NCI-H1436 (cell line): ENCODE data around the gene JCAD.
"Not testable (repeated sequence)": the region's sequence is repeated elsewhere in the genome, so short reads cannot be mapped to it uniquely, and the experiment has no call there.

Experiments used
- DNase-seq: peaks from one replicate; lab custom pipeline; 2025; lab: John Stamatoyannopoulos, UW

The JCAD gene

DNA sequence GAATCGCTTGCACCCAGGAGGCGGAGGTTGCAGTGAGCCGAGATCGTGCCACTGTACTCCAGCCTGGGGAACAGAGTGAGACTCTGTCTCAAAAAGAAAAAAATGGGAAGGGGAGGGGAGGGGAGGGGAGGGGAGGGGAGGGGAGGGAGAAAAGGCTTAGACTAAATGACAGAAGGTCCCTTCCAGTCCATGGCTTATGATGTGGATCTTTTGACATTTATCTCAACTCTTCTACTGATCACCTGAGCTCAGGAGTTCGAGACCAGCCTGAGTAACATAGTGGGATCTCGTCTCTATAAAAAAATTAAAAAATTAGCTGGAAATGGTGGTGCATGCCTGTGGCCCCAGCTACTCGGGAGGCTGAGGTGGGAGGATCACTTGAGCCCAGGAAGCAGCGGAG, 34.0 kb downstream of the JCAD start:
- not testable (repeated sequence) for DNase-seq

DNA sequence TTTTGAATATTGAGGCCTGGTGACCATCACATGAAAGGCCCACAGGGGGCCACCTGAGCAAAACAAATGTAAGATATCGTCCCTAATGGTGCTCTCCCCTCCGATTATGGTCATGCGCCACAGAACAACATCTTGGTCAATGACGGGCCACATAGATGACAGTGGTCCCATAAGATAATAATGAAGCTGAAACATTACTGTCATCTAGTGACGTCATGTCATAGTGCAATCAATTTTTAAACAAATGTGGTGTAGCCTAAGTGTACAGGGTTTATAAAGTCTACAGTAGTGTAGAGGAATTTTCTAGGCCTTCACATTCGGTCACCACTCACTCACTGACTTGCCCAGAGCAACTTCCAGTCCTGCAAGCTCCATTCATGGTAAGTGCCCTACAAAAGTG, 36.8 kb downstream of the JCAD start:
- no peak for DNase-seq

DNA sequence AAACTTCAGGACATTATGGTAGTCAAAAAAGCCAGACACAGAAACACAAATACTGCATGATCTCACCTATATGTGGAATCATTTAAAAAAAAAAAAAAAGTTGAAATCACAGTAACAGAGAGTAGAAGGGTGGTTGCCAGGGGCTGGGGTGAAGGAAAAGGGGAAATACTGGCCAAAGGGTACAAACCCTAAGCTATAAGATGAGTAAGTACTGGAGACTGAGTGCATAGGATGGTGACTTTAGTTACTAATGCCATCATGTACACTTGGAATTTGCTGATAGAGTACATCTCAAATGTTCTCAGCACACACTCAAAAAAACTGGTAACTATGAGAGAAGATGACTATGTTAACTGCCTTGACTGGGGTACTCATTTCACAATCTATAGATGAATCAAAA, 39.9 kb downstream of the JCAD start:
- DNase-seq: no peak

DNA sequence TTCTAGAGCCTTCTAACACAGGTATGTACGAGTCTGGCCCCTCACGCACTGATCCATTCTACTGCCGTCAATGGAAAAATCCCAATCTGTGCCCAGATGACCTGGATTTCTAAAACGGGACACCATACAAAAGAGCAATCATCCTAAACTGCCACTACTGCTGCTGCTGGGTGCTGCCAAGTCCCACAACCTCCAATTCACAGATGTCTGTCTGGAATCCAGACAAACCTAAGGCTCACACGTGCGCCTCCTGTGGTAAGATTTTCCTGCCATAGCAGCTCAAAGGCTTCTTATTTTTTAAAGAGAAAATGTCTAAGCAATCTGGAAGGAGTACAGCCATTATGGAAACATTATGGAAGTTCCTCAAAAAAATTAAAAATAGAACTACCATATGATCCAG, 40.9 kb downstream of the JCAD start:
- no peak for DNase-seq

DNA sequence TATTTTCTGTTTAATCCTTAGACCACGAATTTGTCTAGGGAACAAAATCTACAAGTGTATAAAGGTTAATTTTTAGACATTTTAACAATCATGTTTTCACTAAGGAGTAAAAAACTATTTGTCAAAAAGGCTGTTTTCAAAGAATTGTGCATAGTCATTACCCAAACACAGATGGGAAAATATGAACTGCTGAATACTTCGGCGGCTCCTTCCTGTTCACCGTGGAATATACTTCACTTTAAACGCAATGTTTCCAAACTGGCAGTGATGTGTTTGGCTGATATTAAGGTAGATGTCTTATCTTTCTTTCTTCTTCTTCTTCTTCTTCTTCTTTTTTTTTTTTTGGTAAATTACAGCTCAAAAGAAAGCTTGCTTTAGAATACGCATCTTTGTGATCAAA, 41.4 kb downstream of the JCAD start:
- no peak for DNase-seq

DNA sequence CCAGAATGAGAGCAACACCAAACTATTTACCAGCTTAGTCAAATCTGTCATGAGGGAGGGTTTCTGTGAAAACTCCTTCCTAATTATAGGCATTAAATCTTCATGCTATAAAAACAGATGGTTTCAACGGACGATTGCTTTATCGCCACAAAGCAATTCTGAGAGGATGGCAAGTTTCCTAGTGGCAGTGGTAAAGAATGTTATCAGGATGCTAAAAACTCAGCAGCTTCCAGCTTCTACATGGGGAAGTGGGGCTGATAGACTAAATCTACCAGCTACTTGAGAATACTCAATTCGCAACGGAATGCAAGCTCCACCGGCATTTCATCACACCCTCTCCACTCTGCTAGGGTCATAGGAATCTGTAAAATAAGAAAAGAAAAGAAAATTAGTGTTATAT, 41.8 kb downstream of the JCAD start:
- DNase-seq: no peak

DNA sequence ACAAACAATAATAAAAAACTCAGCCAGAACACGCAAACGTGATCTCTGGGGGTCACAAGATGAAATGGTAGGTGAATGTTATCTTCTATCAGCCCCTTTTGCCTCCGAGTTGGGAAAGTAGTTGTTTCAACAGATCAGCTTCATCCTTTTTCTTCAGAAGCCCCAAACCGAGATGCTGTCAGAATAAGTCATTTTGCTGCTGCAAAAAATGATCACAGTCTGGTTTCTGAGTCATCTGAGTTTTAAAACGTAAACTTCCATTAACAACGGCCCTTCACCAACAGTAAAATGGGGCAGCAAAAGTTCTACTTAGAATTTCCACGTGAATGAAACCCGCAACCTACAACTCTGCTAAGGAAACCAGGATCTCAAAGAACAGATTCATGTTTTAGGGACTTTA, 44.9 kb downstream of the JCAD start:
- no peak for DNase-seq

DNA sequence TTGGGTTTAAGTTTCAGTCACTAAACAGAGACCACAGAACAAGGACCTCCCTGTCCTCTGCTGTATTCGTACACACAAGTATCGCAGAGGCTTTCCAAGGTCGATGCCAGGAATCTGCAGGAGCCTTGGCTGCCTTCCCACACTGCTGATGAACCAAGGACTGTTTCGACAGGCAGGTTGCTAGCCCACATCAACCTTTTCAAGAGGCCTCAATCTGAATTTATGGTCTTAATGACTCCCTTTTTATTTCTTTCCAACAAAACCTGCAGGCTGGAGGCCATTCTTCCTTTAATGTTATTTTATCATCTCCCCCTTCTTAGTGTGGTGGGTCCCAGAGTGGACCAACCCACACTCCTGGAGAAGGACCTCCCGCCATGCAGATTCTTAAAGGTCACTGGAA, 45.6 kb downstream of the JCAD start:
- DNase-seq: no peak

DNA sequence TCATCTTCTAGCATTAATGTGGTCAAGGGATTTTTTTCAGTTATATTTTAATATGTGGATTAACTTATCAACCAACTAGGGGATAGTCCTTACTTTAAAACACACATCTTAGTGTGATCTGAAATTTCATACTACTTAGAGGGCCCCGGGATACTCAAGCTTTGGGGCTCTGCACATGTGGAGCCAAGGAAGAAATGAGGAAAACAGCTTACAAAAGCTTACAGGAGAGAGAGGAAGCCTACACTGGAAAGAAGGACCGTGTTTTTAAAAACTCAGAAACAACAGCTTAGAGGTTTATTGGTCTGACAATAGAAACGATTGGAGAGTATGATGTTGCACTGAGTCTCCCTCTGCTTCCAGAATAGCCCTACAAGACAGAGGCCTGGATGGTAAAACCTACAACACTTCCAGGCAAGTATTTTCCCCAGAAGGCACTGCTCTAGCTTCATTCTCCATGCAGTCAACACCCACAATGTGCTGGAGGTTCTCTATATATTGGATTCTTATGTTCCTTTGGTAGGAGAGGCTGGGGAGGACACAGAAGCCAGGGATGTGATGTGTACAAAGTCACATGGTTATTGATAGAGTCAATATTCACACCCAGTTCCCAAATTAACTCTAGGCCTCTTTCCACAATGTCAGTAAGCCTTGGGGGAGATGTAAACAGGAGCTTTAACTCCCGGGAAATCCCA, 47.3 kb downstream of the JCAD start:
- DNase-seq: no peak

DNA sequence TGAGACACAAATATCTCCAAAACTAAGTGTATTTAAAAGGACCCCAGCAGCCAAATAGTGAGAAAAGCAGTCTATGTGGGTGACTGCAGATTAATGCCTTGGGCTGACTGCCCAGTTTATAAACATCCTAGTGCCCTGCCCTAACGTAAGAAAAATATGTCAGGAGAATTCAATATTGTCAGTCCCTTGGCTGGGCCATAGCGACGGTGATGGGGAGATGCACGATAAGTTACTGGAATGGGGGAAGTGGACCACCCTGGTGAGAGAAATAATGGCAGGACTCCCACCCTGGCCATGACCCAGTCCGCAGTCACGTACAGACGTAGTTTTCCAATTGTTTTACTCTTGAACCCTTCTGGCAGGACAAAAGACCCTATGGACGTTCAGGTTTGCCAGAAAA, 48.0 kb downstream of the JCAD start:
- DNase-seq: no peak

DNA sequence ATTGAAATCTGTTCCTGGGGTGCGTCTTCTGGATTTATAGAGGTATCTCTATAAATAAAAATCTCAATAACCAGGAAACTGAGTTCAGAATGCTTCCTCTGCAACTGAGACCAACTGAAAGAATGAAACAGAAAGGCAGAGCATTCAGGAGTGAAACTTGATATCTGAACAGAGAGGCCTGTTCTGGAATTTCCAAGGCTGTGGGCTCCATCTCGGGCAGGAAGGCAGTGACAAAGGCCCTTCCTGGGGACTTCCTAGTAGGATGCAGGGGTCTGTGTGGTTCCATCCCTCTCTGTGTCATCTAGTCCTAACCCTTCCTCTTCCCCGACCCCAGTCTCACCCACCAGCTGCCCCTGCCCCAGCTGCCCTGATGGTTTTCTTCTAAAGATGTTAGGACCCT, 52.0 kb downstream of the JCAD start:
- no peak for DNase-seq

DNA sequence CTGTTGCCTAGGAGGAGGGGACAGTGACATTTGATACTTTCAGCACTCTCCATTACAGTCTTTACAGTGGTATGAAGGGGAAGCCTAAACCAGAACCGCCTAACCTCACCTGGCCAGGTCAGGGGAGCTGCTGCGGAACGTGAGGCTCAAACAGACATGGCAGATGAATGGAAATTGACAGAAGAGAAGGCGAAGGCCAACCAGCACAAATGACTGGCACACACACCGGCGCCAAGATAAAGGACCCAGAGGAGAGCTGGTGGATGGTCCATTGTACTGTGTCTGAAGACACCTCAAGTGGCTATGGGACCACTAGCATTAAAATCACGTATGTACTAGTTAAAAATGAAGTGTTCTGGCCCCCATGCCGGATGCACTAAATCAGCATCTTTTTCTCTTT, 53.0 kb downstream of the JCAD start:
- no peak for DNase-seq

DNA sequence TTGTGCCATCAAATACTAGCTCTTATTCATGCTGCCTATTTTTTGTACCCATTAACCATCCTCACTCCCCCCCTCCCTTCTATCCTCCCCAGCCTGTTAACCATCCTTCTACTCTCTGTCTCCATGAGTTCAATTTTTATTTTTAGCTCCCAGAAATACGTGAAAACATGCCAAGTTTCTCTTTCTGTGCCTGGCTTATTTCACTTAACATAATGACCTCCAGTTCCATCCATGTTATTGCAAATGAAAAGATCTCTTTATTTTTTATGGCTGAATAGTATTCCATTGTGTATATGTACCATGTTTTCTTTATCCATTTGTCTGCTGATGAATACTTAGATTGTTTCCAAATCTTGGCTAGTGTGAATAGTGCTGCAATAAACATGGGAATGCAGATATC, 54.3 kb downstream of the JCAD start:
- DNase-seq: not testable (repeated sequence)

DNA sequence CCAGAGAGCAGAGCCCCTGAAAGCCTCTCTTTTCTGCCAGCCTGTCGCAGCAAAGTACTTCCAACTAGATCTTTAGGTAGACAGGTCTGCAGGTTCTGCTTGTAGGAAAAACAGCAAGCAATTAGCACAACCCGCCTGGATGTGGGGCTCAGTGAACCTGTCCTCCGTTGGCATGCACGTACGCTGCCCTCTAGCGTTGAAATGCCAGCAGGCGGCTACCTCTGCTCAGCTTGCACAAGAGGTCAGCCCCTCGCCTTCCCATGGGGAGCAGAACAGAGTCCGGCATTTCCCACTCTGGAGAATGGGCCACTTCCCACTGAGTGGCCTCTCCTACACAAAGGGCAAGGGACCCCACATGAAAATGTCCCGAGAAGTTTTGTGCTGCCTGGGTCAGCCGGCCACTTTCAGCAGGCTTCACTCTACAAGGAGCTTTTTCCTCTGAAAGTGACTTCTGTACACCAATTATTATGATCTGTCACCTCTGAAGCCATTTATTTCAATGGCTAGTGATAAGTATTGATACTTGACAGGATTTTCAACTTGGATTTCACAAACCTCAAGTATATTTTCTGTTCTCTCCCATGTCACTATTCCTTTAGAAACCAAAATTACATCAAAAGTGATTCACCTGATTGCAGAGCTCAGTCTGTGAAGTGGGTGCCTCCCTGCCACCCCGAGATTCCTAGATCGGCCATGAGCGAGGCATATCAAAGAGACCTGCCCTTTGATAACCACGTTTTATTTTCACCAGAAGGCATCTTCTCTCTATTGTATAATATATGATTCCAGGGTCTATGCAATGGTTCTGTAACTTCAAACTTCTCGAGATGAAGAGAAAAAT, 56.7 kb downstream of the JCAD start:
- DNase-seq: peak; percentile 56

DNA sequence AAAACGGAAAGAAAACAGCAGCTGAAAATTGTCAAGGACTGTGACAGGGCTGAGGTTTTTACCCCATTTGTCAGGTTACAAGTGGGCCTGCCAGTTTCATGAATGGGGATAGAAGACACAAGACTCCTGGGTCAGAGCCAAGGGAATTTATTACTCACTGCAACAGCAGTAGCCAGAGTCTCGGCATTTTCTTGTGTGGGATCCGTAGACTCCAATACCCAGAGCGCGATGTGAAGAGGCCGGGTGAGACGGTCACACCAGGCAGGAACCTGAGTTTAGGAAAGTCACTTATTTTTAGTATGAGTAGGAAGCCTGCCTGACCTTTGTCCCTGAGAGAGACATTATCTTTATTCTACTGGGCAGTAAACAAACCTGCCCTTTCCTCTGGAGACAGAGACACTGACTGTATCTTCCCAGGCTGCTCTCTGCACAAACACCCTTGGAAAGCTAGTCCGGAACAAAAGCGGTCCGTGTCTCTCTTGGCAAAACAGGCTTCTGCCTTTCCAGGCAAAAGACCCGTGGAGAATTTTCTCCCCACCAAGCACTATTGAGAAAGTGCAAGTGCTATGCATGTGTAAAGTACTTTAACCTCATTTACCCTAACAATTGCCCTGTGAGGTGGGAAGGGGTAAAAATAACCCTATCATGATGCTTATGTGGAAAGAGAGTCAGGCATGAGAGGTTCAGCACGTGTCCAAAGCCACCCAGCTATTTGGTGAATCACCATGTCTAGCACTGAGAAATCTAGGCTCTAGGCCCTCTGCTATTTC, 58.4 kb downstream of the JCAD start:
- no peak for DNase-seq

DNA sequence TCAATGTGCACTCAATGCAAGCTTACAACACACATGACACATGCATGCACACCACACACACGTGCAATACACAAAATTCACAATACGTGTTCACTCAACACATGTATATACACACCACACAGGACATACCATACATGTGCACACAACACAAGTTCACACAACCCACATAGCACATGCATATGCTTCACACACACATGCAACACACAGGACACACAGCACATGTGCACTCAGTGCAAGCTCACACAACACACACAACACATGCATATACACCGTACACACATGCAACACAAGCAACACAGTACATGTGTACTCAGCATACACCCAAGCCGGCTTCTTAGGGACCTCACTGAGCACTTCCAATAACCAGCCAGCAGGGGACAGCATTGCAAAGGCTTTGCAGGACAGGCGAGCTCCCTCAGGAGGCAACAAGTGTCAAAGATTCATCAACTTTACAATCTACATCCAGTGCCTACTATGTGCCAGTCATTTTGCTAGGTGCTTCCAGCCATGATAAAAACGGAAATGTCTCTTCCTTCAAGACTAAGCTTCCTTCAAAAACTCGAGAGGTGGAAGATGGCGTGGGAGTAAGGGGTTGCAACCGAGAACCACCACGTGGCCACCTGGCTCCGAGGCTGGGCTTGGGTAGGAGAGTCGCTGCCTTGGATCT, 61.1 kb downstream of the JCAD start:
- DNase-seq: peak; percentile 66

DNA sequence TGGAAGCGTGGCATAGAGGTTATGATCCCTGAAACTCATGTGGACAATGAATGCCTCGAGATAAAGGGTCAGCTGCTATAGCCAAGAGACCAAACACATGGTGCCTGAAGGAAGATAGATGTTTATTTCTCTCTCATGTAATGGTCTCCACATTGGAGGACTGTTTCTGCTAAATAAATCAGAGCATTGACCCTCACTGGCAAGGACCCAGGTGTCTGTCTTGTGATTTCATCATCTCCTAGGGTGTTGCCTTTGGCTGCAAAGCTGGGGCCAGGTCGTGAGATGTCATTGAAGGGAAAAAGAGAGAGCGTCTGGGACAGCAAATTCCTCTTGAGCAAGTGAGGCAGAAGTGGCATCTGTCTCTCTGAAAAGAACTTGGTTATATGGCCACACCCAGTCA, 64.6 kb downstream of the JCAD start:
- no peak for DNase-seq

DNA sequence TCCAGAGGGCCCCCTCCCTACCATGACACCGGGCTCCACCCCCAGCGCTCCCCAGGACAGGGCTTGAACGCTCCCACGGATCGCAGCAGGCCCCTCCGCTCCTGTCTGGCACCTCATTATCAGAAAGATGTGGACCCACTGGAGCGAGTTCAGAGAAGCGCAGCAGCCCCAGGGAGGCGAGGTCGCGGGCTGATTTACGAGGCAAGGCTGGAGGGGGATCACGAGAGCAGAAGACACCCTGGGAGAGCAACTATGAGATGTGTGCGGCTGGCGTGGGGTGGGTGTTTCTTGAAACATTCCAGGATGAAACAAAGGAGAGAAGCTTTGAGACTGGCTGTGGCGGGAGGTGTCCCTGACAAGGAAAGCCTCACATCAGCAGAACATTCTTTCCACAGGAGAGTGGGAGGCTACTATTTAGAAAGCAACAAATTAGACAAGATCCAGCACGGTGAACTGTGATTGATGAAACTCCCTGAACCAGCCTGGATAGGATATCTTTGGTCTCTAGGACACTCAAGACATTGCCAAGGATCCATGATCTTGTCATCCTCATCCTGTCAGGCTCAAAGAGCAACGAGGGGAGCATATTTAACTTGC, 66.0 kb downstream of the JCAD start:
- no peak for DNase-seq

DNA sequence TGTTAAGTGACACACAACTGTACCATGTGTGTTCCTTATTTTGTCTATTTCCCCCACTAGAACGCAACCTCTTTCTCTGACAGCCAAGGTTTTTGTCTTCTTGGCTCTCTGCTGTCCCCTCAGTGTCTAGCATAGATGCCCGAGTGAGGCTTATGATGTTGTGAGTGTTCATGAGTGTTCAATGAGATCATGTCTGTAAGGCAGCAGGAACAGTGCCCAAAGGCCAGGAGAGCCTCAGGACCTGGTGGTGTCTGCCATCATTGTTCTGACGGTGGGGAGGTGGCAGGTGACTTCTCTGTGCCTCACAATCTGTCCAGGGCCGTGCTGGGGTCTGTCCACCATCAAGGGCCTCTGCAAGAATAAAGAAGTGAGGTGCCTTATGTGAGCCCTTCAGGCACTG, 66.5 kb downstream of the JCAD start:
- no peak for DNase-seq

DNA sequence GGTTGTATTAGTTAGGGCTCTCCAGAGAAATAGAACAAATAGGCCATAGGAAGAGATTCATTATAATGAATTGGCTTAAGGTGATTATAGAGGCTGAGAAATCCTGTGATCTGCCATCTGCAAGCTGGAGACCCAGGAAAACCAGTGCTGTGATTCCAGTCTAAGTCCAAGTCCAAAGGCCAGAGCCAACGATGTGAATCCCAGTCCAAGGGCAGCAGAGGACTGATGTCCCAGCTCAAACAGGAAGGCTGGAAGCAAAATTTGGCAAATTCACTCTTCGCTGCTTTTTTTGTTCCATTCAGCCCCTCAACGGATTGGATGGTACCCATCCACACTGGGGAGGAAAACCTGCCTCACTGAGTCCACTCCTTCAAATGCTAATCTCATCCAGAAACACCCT, 68.0 kb downstream of the JCAD start:
- no peak for DNase-seq

DNA sequence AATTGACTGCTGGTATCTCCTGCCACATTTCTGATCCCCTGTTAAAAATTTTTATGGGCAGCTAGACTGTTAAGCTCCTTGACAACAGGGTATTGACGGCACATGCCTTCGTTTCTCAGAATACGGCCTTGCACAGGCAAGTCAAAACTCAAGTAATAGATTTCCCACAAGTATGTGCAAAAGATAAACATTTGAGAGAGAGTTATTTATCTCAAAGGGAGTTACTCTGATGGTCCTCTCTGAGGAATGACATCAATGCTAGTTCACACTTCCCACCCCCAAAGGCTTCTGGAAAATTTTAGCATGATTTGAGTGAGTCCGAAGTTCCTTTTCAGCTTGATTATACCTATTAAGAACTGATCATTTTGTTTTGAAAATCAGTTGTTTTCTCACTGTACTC, 71.9 kb downstream of the JCAD start:
- DNase-seq: no peak
